NCI-H510A (cell line): ENCODE measurements around the gene ERGIC3.
"Not testable (repeated sequence)": the region's sequence is repeated elsewhere in the genome, so short reads cannot be mapped to it uniquely, and the experiment has no call there.

Experiments
- DNase-seq: peaks from one replicate; lab custom pipeline; 2025; lab: John Stamatoyannopoulos, UW

The ERGIC3 gene

DNA sequence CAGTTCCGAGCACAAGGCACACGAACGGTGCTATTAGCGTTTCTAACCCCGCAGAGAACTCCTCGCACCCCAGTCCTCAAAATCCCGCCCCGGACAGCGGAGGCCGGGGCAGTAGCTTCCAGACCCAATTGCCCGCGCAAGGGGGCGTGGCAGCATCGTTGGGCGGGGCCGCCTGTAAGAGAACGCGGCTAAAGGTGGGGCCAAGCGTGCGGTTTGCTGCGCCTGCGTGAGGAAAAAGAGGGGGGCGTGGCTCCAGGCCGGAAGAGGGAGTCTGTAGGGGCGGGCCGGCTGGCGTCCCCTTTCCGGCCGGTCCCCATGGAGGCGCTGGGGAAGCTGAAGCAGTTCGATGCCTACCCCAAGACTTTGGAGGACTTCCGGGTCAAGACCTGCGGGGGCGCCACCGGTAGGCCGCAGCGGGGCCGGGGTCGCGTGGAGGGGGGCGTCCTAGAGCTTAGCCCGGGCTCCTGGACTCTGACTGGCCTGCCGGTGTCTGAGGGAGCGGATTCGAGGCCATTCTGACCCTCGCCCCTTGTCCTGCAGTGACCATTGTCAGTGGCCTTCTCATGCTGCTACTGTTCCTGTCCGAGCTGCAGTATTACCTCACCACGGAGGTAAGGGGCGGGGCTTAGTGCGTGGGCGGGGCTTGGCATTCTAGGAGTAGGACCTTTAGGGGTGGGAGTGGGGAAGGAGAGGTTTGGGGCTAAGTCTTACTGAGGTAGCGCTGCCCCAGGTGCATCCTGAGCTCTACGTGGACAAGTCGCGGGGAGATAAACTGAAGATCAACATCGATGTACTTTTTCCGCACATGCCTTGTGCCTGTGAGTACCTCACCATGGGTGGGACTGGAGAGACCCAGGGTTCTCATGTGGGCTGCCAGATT, at the start of gene ERGIC3:
Gene ERGIC3, plus strand, starts transcription at position 296 of the 880 bp plus-strand sequence. Its CDS starts 20 bp downstream, at position 316.
- peak; percentile 90 for DNase-seq

DNA sequence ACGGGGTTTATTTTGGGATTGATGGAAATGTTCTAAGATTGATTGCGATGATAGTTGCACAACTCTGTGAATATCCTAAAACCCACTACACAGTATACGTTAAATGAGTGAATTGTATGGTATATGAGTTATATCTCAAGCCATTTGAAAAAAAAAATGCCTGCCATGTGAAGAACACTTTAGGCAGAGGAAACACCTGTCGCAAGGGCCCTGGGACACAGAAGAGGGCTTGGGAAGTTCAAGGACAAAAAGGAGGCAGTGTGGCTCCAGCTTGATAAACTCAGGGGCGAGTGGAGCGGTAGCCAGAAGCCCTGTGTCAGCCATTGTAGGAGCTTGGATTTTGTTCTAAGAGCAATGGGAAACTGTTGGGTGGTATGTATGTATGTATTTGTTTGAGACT, 49.5 kb upstream of the ERGIC3 start:
- no peak for DNase-seq

DNA sequence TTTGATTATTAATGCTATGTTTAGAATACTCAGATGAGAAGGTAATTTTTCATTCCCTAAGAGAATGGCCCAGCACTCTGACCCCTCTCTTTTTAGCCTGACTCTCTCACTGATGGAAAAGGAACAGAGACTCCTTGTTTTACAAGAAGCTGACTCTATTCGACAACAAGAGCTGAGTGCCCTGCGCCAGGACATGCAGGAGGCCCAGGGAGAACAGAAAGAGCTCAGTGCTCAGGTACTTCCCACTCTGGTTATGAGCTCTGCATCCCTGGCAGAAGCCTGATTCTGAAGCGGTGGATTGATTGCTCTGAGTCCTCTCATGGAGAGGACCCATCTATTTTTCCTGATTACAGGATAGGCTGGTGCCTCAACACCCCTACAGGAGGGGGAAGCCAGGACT, 45.4 kb upstream of the ERGIC3 start:
- no peak for DNase-seq

DNA sequence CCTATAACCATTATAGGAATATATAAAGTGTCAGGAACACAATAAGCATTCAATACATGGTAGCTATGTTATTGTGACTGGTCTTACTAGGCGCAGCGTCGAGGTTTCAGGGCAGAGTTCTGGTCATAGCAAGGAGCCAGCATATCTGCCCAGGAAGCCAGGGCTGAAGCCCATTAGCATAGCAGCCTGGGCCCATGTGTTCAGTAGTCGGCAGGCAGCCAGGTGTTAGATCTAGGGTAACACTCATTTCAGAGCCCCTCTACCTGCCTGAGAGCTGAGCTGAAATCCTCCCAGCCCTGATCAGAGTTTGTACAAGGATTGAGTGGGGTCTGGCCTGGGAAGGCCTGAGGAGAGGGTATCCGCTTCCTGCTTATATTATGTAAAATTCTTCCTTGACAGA, 44.6 kb upstream of the ERGIC3 start:
- DNase-seq: no peak

DNA sequence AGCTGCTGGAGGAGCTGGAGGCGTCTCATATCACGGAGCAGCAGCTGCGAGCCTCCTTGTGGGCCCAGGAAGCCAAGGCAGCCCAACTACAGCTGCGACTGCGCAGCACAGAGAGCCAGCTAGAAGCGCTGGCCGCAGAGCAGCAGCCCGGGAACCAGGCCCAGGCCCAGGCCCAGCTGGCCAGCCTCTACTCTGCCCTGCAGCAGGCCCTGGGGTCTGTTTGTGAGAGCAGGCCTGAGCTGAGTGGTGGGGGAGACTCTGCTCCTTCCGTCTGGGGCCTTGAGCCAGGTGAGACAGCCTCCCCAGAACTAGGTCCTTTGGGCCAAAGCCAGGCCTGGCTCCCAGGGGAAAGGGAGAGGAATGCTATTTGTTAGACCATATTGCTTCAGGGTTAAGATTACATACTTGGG, 44.1 kb upstream of the ERGIC3 start:
- no peak for DNase-seq

DNA sequence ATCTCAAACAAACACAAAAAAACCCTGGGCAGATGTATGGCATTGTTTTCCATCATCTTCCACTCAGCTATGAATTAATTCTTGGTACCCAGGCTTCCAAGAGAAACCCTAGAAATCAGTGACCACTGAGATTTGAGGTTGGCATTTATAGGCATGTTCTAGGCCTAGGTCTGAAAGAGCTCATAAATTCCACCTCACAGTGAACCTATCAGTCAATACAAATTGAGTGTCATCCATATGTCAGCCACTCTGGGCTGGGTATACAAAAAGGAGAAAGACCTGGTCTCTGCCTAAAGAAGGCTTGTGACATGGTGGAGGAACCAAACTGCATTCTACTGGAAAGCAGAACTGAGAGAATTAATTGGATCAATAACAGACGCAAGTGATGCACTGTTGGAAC, 42.6 kb upstream of the ERGIC3 start:
- DNase-seq: no peak

DNA sequence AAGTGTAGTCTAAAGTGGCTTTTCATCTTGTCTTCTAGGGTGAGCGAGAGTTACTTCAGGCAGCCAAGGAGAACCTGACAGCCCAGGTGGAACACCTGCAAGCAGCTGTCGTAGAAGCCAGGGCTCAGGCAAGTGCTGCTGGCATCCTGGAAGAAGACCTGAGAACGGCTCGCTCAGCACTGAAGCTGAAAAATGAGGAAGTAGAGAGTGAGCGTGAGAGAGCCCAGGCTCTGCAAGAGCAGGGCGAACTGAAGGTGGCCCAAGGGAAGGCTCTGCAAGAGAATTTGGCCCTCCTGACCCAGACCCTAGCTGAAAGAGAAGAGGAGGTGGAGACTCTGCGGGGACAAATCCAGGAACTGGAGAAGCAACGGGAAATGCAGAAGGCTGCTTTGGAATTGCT, 39.5 kb upstream of the ERGIC3 start:
- DNase-seq: no peak

DNA sequence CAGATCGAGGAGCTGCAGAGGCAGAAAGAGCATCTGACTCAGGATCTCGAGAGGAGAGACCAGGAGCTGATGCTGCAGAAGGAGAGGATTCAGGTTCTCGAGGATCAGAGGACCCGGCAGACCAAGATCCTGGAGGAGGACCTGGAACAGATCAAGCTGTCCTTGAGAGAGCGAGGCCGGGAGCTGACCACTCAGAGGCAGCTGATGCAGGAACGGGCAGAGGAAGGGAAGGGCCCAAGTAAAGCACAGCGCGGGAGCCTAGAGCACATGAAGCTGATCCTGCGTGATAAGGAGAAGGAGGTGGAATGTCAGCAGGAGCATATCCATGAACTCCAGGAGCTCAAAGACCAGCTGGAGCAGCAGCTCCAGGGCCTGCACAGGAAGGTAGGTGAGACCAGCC, 38.6 kb upstream of the ERGIC3 start:
- no peak for DNase-seq

DNA sequence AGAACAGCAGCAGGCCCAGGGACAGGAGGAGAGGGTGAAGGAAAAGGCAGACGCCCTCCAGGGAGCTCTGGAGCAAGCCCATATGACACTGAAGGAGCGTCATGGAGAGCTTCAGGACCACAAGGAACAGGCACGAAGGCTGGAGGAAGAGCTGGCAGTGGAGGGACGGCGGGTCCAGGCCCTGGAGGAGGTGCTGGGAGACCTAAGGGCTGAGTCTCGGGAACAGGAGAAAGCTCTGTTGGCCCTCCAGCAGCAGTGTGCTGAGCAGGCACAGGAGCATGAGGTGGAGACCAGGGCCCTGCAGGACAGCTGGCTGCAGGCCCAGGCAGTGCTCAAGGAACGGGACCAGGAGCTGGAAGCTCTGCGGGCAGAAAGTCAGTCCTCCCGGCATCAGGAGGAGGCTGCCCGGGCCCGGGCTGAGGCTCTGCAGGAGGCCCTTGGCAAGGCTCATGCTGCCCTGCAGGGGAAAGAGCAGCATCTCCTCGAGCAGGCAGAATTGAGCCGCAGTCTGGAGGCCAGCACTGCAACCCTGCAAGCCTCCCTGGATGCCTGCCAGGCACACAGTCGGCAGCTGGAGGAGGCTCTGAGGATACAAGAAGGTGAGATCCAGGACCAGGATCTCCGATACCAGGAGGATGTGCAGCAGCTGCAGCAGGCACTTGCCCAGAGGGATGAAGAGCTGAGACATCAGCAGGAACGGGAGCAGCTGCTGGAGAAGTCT, 37.9 kb upstream of the ERGIC3 start:
- no peak for DNase-seq

DNA sequence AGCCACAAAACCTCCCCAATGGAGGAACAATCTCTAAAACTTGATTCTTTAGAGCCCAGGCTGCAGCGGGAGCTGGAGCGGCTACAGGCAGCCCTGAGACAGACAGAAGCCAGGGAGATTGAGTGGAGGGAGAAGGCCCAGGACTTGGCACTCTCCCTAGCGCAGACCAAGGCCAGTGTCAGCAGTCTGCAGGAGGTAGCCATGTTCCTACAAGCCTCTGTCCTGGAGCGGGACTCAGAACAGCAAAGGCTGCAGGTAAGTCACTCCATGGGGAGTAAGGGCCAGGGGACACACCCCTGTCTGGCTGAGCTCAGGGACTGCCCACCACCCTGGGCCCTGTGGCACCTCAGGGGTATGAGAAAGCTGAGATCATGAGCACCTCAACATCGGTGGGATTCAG, 37.1 kb upstream of the ERGIC3 start:
- no peak for DNase-seq

DNA sequence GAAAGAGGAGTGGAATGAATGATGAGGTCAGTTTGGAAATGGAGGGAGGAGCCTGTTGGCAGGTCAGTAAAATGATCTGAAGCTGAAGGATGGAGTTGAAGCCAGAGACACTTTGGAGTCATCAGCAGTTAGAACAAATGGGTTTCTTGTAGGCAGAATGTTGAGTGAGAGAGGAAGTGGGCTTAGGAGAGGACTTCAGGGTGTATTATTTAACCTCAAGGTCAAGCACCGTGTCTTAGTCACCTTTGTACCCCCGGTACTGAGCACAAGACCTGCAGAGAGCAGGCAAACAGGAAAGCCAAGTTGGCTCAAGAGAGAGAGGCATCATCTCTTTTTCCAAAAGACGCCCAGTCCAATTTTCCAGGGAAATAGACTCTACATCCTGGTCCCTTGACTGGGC, 35.7 kb upstream of the ERGIC3 start:
- DNase-seq: no peak

DNA sequence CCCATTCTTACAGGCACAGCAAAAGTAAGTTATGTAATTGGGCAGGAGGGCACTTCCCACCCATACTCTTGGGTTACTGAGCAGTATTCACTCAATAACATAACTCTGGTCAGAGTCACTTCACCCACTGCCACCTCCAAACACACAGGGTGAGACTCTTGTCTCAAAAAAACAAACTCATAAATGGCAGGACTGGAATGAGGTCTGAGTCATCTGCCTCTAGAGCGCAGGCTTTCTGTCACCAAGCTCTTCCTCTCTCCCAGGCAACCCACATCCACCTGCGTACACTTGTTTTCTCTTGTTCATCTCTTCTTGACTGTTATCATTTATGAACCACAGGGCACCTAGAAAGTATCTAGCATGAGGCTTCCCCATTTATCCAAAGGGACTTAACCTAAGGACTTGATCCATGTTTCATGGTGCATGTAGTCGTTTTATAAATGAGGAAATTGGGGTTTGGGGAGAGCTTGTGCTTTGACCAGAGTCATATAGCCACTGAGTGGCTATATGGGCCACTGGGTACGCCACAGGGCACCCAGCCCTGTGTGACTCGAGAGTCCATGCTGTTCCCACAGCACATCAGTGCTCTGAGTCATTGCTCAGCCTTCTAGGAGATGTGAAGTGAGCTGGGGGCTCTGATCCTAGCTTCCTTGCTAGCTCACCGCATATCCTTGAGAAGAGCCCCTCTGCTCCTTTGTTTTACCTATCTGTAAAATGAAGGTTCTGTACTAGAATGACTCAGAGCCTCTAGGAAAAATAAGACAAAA, 34.8 kb upstream of the ERGIC3 start:
- no peak for DNase-seq

DNA sequence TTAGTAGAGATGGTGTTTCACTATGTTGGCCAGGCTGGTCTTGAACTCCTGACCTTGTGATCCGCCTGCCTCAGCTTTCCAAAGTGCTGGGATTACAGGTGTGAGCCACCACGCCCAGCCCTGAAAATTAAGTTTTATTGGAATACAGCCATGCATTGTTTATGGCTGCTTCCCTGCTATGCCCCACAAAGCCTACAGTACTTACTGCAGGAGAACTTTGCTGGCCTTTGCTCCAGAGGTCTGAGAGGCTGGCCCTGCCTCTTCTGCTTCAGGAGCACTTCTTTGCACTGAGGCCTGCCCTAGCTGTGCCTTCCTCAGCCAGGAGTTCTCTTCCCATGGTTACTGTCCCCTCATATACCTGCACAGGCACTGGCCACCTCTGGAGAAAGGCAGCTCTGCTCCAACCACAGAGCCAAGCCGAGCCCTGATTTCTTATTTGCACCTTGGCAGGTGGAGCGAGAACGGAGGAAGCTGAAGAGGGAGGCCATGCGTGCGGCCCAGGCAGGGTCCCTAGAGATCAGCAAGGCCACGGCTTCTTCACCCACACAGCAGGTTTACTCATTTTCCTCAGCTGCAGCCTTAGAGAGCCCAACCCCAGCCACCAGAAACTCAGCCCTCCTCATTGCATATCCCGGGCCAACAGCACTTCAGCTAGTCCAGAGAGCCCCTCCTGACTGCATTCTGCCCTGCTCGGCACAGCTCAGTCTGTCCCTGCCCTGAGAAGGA, 33.2 kb upstream of the ERGIC3 start:
- no peak for DNase-seq

DNA sequence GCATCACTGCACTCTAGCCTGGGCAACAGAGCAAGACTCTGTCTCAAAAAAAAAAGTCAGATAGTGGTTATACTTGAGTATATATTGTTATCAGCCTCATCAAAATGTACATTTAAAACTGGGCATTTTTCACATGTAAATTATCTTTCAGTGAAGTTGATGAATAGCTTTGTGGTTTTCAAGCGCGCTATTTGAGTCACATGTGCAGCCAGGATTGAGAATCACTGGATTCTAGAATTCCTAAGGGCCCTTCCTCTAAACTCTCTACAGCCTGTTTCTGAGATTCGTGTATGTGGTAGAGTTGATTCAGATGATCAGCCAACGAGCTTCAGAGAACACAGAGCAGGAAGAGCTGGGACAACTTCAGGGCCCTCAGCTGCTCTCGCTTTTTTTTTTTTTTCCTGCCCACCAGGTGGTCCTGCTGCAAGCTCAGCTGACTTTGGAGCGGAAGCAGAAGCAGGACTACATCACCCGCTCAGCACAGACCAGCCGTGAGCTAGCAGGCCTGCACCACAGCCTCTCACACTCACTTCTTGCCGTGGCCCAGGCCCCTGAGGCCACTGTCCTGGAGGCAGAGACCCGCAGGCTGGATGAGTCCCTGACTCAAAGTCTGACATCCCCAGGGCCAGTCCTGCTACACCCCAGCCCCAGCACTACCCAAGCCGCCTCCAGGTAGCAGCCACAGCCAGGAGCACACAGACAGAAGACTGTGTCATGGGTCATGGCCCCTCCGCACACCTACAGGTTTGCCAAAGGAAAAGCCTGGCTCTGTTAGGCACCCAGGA, 30.7 kb upstream of the ERGIC3 start:
- no peak for DNase-seq

DNA sequence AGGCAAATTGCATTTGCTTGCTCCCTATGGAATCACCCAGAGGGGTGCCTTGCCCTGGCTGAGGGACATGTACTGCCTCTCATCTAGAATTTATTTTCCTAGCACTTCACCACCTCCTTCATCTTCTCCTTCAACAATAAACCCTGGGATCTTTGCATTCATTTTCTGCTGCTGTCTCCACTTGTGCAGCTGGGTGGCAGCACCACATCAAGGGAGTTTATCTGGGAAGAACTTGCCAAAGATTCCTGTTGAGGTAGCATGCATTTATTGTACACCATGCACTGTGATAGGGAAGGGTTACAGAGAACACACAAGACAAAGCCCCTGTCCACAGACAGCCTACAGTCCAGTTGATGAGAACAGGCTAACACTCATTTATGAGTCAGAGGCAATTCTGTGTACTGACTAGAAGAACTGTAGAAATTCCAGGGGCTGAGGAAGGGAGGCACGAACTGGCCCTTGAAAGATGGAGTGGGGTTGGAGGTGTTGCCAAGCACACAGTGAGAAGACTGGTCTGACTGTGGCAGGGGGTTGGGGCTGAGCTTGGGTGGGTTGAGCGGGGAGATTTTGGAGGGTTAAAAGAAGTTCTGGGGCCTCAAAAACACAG, 30.0 kb upstream of the ERGIC3 start:
- DNase-seq: no peak

DNA sequence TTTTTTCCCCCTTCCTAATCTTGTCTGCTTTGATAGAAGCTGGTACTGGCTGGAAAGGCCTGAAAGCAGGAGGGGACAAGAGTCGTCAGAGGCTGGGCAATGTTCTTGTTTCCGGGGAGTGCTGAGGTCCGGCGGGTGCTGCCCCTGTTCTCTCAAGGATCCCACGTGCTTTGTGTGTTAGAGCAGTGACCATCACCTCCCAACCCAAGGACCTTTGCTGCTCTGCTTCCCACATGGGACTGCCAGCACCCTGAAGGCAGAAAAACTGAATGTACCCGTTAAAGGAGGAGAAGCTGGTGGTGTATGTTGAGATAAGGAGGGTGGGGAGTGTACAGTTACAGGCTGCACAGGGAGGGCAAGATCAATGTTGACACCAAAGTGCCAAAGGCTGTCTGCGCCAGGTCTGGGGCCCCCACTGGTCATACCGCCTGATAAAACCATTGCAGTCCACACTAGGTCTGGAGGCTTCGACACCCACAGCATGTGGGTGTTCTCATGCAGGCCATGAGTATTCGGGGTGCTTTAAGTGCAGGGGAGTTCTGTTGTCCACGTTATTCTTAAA, 27.4 kb upstream of the ERGIC3 start:
- no peak for DNase-seq

DNA sequence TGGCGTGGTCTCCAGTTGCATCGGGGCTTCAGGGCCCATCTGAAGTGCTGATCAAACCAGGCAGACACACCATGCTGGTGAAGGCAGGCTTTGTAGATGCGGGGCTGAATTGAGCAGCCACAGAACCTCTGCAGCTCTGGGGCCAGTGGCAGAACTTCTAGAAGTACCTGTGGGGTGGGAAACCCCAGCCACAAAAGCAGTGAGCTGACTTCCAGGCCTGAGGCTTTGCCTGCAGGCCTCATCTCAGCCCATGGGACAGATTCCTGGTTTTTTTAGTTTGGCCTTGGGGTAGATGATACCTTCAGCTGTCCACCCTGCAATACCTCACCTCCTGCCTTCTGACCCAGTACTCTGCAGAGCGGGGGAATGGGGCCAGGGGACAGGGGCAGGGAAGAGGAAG, 26.5 kb upstream of the ERGIC3 start:
- DNase-seq: no peak

DNA sequence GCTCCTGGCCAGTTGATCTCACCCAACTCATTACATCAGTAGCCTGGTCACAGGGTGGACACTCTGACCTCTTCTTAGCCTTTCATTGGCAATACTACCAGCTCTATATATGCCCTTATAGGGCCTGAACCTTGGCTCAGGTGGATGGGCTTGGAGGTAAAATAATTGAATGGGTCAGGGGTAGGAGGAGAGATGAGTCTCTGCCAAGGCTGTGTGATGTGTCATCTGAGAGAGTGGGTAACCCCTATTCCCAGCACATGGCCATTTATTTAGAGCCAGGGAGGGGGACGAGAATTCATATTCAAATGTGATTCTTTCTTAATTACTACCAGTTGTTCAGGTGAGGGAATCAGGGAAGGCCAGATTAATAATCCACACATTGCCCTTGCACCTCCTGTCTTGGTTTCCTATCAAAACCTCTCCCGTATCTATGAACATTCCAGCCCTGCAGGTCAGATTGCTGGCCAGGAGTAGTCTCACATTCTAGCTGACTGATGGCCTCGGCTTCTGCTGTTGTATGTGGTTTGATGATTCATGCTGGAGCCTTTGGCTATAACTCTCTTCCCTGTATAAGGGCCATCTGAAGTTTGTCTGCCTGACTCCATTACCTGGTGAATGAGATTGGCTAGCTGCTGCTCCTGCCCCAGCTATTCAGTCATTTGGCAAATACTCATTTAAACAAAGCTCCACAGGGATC, 25.8 kb upstream of the ERGIC3 start:
- DNase-seq: no peak

DNA sequence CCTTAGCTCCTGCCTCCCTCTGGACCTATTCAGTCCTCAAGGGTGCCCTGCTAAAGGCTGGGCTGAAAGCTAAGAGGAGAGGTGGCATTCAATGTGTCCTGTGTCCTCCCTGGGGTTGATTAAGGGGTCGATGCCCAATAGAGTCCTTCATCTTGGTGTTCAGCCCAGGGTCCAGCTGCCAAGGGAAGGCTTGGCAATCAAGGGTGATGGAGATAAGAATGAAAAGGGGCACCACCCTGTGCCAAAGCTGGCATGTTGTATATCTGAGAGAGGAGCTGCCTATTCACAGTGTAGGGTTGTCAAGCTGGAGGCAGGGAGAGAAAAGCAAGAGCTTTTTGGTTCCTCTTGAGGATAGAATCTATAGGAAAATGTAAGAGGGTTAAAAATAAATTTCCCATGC, 24.8 kb upstream of the ERGIC3 start:
- DNase-seq: no peak

DNA sequence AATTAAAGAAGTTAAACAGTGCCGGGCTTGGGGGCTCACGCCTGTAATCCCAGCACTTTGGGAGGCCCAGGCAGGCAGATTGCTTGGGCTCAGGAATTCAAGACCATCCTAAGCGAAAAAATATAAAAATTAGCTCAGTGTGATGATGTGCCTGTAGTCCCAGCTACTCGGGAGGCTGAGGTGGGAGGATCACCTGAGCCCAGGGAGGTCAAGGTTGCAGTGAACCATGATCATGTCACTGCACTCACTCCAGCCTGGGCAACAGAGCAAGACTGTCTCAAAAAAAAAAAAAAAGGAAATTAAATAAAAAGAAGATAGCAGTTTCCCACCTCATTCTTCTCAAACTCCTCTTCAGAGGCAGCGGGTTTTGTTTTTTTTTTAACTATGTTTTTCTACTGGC, 24.1 kb upstream of the ERGIC3 start:
- not testable (repeated sequence) for DNase-seq
